GM12874 (cell line): ENCODE results near the gene NRCAM.

Source experiments
- TF ChIP-seq, protein P1 (sequence below): IDR thresholded peaks from 2 replicates; pipeline ENCODE4 v1.5.1; 2011; ENCODE audit warnings: low read depth, mild to moderate bottlenecking, control low read depth, low read length, moderate library complexity; ENCODE audit not compliant: insufficient read depth

The NRCAM gene

DNA sequence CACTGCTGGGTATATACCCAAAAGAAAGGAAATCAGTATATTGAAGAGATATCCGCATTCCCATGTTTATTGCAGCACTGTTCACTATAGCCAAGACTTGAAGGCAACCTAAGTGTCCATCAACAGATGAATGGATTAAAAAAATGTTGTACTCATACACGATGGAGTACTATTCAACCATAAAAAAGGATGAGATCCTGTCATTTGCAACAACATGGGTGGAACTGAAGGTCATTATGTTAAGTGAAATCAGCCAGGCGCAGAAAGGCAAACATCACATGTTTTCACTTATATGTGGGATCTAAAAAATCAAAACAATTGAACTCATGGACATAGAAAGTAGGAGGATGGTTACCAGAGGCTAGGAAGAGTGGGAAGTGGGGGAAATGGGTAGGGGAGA is 19.3 kb downstream of the NRCAM start:
- TF ChIP-seq, protein P1, sequence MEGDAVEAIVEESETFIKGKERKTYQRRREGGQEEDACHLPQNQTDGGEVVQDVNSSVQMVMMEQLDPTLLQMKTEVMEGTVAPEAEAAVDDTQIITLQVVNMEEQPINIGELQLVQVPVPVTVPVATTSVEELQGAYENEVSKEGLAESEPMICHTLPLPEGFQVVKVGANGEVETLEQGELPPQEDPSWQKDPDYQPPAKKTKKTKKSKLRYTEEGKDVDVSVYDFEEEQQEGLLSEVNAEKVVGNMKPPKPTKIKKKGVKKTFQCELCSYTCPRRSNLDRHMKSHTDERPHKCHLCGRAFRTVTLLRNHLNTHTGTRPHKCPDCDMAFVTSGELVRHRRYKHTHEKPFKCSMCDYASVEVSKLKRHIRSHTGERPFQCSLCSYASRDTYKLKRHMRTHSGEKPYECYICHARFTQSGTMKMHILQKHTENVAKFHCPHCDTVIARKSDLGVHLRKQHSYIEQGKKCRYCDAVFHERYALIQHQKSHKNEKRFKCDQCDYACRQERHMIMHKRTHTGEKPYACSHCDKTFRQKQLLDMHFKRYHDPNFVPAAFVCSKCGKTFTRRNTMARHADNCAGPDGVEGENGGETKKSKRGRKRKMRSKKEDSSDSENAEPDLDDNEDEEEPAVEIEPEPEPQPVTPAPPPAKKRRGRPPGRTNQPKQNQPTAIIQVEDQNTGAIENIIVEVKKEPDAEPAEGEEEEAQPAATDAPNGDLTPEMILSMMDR, result no peak

DNA sequence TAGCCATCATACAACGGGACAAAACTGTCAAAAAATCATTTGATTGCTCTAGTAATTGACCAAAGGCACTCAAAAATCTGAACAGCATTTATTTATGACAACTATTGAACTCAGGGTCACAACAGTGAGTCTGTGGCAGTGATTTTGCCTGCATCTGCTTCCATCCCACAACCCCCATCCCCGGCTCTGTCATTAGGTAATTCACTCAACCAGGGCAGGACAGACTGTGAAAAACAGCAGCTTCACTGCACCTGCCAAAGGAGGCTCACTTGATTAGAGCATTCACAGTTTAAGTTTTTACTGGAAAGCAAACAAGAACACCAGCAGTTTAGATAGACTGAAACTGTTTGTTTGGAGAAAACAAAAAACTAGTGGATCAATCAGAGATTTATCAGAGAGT is 22.2 kb downstream of the NRCAM start:
- TF ChIP-seq, protein P1, result no peak

DNA sequence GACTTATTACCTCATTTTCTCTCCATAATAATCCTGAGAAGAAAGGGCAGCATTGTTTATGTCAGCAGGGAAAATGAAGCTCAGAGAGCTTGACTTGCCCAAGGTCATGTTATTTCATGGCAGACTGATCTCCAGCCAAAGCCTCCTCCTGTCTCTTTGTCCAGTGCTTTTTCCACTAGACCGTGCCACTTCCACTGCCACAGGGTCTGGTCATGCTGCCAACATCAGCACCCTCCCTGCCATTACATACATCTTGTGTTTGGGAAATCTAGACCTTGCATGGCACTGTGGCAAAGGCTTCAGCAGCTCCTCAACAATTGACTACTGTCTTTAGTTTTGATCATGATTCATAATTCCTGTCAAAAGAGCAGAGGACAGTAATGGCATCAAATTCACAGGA is 25.1 kb downstream of the NRCAM start:
- TF ChIP-seq, protein P1, result no peak

DNA sequence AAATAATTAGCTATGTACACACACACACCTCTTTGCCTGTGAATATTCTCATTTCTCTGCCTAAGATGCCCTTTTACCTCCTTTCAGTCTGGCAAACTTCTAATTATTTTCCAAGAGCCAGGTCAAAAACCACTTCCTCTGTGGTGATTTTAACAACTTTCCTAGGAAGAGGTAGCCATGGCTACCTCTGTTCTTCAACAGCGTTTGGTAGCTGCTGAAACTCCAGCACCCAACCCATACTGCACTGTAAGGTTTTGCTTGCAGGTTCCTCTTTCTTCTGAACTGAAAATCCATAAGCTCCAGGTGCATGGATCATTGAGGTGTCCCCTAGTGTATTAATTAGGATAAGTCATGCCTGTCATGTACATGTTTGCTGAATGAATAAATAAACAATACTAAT is 25.6 kb downstream of the NRCAM start:
- TF ChIP-seq, protein P1, result no peak

DNA sequence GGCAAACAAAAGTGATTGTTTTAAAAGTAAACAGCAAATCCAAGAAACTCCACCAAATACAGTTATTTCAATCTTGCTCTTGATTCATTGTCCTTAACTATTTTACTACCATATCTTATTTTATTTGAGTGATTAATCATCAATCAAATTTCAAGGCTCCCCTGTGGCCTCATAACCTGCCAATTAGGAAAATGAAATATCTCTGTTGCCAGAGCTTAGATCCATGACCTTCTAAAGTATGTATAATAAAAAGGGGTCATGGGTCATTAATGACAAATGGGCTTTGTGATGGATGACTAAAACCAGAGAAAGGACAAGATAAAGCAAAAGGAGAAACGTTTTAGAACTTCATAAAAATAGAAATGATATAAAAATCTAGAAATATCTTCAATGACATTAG is 28.5 kb downstream of the NRCAM start:
- TF ChIP-seq, protein P1, result no peak

DNA sequence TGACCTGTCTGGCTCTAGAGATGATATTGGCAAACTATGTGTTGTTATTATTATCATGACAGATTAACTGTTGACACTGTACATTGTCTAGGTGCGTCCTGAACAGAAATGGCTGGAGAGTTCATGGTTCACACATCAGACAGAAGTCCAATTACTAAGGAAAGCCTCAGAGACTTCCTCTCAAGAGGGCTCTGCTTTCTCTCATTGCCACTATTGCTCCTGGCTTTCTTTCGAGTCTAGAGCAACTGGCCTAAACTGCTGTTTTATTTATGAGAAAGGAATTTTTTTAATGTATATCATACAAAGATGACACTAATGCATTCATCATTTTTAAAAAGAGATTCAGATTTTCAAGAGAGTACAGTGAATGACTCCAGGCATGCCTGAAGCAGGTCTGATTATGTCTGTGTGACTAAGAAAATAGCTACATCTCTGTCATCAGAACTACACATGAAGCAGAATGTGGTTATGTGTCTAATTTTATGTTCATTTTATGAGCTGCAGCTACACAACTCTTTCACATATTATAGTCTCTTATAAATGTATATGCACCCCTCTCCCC is 30.4 kb downstream of the NRCAM start:
- TF ChIP-seq, protein P1, result no peak

DNA sequence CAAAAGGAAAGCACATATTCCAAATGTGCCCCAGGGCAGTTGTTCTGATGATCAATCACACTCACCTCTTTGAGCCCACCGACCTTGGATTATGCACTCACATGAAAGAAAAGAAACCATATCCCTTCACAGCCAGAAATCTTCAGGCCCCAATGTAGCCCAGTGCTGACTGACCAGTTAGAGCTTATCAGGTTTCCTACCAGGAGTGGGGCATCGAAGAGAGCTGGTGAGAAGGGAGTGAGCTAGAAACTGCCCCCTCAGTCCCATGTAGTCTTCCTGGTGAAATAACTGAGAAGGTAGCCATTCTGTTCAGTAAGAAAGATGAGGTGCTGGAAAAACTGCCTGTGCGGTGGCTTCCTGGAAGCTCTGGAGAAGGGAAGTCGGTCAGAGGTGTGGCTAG is 32.2 kb downstream of the NRCAM start:
- TF ChIP-seq, protein P1, result no peak
